NCI-H524 (cell line): Measurements from ENCODE around the gene JAG2.
"Not testable (repeated sequence)": the region's sequence is repeated elsewhere in the genome, so short reads cannot be mapped to it uniquely, and the experiment has no call there.

Source experiments
- DNase-seq, 2 experiments: peaks; one replicate each; lab custom pipeline; 2025; lab: John Stamatoyannopoulos, UW

The JAG2 gene

DNA sequence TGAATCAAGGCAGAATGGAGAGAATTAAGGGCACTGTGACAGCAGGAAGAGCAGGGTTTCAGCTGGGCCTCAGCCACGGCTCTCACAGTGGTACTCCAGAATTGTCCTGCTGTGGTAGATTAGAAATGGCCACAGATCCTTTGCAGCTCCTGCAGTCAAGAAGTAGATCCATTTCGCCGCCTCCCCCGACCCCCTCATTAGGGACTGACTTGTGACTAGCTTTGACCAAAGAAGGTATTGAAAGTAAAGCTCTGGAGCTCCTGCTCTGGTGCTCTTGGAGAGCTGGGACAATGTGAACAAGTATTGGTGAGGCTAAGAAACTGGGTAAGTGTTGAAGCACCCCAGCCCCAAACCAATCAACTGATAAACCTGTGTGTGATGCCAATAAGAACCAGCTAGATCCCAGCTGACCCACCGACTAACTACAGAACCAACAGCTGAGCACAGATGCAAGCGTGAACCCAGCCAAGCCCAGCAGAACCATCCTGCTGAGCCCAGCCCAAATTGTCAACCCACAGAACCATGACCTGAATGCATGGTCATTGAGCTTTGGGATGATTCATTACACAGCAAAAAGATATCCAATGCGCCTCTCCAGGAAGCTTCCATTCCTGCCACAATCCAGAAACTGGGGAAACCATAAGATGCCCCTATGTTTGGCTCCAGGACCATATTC lies 50.7 kb downstream of the JAG2 start:
- DNase-seq: no peak

DNA sequence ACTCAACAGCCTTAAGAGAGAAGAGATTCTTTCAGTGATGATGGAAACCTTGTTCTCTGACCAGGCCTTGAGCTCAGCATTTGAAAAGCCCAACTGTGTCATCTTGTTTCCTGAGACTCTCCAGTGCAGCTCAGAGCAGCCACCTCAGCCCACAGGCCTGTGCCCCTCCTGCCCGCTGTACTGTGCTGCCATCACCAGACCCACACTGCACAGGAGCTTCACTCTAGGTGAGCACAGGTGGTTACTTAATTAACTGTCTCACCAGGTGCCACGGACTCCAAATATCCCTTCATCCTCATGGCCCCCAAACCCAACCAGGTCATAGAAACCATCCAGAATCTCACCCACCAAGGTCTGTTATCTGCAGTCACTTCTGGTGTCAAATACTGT lies 51.3 kb downstream of the JAG2 start:
- no peak for DNase-seq

DNA sequence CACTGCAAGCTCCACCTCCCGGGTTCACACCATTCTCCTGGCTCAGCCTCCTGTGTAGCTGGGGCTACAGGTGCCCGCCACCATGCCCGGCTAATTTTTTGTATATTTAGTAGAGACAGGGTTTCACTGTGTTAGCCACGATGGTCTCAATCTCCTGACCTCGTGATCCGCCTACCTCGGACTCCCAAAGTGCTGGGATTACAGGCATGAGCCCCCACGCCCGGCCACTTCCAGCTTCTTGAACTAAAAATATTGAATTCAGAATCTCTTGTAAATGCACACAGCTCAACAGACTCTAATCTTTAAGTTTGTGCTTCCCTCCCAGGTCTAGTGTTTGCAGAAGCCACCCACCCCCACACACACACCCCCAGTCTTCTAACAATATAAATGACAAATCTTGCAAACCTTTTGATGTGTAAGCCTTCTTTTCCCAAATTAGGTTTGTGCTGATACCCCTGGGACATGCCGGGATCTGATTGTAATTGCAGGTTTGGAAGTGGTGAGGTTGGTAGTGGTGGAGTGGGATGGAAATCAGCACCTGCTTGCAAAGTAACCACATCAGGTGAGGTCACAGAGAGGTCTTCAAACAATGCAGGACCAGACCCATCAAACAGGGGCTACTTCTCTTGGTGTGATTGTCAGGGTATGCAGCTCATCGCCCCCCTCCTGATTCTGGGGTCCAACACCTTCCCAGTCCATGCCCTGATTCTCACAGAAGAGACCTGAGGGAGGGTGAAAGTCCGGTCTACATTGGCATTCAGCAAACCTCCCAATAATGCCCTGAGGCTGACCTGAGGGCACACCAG lies 51.9 kb downstream of the JAG2 start:
- DNase-seq: no peak

DNA sequence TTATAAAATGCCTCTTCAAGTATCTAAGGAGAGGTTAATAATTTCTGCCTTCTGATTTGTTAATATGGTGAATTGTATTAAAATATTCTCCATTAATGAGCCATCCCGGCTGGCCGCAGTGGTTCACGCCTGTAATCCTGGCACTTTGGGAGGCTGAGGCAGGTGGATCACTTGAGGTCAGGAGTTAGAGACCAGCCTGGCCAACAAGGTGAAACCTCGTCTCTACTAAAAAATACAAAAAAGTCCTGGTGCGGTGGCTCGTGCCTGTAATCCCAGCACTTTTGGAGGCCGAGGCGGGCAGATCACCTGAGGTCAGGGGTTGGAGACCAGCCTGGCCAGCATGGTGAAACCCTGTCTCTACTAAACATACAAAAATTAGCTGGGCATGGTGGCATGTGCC lies 59.3 kb downstream of the JAG2 start:
- DNase-seq: not testable (repeated sequence)

DNA sequence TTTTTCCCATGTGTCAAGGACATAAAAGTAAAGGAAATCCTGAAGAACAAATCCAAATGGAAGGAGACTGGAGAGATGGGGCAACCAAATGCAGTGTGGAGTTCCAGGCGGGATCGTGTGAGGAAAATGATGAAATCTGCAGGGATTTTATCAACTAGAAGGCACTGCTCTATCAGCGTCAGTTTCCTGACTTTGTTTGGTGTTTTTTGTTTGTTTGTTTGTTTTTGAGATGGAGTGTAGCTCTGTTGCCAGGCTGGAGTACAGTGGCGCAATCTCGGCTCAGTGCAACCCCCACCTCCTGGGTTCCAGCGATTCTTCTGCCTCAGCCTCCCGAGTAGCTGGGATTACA lies 60.1 kb downstream of the JAG2 start:
- no peak for DNase-seq

DNA sequence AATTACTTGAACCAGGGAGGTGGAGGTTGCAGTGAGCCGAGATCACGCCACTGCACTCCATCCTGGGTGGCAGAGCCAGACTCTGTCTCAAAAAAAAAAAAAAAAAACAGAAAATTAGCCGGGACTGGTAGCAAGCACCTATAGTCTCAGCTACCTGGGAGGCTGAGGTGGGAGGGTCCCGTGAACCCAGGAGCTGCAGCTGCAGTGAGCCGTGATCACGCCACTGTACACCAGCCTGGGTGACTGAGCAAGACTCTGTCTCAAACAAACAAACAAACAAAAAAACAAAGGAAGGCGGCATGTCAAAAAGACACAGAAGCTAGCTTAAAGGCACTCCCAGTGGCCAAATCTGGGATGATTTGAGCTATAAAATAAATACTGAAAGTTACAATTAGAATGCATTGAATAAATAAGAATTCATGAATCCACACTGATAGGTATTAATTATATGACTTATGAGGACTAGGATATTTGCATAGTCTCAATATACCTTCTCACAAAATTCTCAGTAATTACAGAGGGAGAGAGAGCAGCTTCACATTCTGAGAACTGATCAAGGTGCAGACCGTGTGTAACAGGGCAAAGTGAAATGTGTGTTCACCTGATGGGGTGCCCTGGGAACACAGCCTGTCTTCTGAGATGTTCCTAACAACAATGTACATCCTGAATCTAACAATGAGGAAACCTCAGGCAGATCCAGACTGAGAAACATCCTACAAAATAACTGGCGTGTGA lies 60.6 kb downstream of the JAG2 start:
- no peak for DNase-seq

DNA sequence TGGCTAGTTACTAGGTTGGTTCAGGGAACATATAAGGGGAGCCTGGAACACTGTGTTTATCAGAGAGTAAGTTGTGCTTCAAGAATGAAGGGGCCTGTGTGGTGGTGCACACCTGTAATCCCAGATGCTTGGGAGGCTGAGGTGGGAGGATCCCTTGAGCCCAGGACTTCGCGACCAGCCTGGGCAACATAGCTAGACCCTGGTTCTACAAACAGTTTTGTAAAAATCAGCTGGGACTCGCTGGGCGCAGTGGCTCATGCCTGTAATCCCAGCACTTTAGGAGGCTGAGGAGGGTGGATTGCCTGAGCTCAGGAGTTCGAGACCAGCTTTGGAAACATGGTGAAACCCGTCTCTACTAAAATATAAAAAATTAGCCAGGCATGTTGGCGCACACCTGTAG lies 61.2 kb downstream of the JAG2 start:
- DNase-seq: no peak

DNA sequence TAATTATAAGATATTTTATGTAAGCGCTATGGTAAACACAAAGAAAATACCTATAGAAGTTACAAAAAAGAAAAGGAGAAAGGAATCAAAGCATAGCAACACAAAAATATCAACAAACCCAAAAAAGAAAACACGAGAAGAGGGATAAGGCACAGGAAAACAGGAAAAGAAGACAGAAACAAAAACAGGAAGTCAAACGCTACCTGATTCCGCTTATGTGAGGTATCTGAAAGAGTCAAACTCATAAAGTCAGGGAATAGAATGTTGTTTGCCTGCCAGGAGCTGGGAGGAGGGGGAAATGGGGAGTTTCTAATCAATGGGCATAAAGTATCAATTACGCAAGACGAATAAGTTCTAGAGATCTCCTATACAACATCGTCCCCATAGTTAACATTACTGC lies 63.4 kb downstream of the JAG2 start:
- no peak for DNase-seq

DNA sequence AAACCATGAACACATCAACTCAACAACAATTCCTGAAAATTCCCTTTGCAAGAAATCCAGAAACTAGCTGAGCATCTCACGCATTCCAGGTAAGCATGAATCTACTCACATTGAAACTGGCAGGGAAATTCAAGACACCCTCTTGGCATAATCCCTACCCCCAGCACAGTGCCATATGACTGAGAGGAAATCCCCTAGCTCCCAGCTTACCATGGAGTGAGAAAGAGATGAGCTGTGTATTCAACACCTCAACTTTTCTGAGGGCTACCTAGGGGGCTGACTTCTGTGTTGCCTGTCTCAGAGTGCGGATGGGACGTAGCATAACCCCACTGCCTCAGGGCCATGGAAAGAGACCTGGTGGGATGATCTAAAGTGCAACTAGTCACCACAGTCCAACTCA lies 65.7 kb downstream of the JAG2 start:
- DNase-seq: no peak

DNA sequence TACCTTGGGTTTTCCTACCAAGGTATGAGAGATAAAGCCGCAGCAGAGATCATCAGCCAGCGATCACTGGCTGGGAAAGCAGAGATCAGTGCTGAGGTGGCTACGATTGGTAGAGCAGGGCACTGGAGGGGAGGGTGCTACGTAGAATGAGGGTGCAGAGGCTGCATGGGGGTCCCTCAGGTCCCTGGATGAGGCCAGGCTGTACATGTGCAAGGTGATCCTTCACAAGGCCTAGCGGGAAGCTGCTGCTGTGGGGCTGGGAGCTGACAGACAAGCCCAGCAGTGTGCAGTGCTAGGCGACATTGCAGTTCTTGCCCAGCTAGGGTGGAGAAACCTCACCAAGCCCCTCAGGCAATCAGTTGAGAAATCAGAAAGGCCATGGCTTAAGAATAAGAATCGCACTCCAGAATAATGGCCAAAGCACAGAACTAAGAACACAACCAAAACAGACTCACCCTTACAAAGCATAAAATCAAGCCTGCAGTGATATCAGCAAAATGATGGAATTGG lies 66.2 kb downstream of the JAG2 start:
- no peak for DNase-seq

DNA sequence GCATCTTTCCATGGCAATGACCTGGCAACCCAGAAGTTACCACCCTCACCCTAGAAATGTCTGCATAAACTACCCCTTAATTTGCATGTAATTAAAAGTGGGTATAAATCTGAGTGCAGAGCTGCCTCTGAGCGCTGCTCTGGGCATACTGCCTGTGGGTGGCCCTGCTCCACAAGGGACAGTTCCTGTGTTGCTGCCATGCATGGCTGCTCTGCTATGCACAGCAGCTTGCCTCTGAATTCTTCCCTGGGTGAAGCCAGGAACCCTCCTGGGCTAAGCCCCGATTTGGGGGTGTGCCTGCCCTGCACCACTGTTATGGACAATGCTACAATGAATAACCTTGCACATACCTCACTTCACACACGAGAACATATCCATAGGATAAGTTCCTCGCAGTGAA lies 67.7 kb downstream of the JAG2 start:
- DNase-seq: no peak

DNA sequence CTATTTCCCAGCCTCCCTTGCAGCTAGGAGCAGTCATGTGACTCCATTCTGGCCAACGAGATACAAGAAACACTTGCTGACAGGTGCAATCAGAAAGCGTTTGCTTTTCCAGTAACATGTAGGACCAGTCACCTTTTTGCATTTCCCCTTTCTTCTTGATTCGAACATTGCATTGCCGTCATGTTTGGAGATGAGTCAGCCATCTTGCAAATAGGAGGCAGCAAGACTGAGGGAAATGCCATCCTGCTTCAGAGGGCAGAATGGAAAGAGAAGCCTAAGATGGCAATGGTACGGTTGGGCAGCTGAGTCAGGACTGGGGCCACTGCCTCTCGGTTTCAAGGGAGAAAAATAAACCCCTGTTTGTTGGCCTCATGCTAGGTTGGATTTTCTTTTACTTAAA lies 68.8 kb downstream of the JAG2 start:
- no peak for DNase-seq

DNA sequence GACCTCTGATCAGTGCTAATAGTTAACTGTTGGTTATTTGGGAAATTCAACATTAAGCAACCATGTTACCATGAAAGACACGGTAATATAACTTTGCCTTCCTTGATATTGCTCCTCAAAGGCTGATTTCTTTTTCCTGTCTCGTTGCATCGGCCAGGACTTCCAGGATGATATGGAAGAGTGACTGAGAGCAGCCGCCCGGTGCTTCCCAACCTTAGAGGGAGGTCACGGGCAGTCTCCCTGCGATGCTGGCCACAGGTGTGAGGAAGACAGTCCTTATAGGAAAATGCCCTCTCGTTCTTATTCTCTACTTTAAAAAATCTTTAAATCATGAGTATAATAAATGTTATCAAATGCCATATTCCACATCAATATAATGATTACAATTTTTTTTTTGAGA lies 70.3 kb downstream of the JAG2 start:
- DNase-seq: no peak

DNA sequence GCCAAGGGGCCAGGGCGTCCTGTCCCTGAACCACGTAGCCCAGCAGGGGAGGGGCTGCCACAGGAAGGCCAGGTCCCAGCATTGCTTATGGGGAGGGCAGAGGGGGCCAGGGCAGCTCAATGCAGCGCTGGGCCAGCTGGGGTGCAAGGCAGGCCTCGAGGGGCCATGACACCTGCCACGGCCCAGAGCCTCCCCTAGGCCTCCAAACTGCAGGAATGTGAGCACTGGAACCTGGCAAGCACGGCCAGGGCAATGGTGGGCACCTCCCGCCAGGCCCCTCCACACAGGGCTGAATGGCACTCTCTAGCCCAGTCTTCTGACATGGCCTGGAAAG lies 70.8 kb downstream of the JAG2 start:
- DNase-seq: no peak

DNA sequence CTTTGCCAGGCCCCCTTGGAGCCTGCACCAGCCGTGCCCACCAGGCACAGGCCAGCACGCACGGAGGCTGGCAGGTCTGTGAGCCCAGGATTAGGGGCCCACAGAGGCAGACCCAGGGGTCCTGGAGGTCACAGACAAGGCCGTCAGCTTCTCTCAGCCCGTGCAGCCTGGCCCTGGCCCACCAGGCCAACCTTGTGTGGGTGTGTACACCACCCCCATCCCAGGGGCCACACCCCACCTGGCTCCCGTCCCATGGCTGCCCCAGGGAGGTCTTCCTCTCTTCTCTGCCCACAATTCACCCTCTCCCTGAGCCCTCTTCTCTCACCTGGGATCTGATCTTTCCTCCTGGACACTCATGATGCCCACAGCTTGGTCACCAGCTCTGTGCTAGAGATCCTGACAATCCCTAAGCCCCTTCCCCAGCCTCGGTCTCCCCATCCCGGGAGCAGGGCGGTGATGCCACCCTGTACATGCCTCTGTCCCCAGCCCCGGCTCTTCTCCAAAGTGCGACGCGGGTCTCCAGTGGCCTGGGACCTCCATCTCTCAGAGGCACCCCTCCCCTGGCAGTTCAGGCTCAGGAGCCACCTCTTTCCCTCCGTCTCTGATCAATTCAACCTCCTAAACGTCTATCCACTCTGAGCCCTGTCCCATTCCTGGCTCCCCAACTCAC lies 72.2 kb downstream of the JAG2 start:
- DNase-seq: no peak

DNA sequence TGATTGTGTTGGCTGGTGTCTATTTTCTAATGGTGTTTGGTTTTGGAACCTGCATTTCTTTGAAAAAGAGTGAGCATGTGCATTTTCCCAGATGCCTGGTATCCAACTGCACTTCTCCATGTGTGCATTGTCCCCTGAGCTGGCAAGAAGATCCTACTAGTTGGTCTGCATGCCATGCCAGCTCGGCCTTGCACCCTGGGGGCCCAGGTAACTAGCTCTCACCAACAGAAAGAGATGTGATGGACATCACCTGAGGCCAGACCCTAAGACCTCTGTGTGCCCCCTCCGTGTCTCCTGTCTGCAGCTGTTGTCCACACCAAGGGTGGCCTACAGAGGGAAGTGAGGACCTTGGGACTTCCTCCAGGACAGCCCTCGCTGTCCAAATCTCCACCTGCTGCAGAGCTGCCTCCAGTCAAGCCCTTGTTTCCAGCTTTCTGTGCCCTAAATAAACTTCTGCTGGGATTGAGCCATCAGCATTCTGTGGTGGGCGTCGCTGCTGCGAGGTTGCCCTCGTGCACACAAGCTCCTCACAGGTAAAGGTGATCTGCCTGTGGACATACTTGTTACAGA lies 73.3 kb downstream of the JAG2 start:
- no peak for DNase-seq

DNA sequence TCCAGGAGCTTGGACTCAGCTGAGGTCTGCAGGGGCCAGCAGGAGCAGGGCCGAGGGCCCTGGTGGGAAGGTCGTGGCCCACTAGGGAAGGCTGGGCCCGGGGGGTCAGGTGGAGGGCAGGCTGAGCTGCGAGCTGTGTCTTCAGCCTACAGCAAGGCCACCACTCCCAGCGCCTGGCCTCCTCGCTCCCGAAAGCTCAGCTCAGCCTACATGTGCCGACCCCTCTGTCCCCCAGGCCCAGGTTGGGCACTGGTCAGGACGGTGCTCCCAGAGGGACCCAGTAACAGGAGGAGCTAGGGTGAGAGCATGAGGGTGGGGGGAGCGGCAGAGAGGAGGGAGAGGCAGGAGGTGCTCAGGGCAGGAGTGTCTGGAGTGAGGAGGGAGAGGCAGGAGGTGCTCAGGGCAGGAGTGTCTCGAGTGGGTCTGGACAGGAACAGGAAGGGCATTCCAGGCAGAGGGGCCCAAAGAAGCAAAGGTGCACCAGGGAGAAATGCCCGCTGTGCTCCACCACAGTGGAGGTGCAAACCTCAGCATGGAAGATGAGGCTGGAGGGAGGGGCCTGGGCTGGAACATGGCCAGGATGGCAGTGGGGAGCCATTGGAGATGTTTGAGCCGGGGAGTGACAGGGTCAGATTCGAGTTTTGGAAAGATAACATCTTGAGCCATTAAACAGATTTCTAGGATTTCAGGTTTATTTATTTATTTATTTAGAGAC lies 74.2 kb downstream of the JAG2 start:
- DNase-seq: no peak

DNA sequence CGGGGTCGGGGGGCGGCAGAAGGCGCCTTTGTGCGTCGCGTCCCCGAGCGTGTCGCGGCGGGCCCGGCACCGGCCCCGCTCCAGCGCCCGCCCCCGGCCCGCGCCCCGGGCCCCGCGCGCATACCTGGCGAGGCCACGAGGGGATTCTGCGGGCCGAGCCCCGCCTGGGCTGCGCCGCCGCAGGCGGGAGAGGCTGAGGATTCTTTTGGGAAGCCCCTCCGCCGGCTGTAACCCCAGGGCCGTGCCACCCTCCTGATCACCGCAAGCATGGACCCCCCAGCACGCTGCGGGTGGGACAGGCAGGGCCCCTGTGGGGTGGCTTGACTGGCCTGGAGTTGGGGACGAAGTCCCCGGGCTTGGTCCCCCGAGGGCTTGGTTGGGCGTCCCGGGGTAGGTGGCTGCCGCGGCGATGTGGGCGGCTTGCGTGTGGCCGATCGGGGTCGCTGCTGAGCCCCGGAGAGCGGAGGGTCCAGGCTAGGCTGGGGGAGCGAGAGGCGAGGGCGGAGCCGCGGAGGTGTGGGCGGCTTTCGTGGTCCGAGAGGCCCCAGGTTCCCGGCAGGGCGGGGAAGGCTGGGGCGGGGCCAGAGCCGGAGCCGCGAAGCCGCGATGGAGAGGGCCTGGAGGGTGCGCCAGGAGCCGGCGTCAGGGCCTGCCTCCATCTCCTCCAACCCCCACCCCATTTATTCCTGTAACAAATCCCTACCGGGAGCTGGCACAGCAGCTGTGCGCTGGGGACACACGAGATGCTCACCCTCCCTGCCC lies 75.0 kb downstream of the JAG2 start:
- DNase-seq: peak; percentile 71 to 90

DNA sequence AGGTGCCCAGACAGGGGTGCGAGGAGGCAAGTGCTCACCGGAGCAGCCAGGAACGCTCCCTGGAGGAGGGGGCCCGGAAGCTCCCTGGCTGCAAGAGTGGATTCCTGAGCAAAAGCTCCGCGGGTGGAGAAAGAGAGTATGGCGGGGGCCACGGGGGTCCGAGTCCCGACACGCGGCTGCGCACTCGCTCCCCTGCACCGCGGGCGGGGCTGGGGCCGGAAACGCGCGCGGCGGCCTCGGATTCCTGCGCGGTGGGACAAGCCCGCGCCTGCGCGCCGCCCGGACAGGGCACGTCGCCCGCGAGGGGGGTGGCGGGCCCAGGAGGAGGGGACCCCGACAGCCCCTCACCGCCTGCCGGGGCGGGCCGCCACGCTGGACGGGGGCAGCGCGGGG lies 75.5 kb downstream of the JAG2 start:
- peak; percentile 41 to 77 for DNase-seq

DNA sequence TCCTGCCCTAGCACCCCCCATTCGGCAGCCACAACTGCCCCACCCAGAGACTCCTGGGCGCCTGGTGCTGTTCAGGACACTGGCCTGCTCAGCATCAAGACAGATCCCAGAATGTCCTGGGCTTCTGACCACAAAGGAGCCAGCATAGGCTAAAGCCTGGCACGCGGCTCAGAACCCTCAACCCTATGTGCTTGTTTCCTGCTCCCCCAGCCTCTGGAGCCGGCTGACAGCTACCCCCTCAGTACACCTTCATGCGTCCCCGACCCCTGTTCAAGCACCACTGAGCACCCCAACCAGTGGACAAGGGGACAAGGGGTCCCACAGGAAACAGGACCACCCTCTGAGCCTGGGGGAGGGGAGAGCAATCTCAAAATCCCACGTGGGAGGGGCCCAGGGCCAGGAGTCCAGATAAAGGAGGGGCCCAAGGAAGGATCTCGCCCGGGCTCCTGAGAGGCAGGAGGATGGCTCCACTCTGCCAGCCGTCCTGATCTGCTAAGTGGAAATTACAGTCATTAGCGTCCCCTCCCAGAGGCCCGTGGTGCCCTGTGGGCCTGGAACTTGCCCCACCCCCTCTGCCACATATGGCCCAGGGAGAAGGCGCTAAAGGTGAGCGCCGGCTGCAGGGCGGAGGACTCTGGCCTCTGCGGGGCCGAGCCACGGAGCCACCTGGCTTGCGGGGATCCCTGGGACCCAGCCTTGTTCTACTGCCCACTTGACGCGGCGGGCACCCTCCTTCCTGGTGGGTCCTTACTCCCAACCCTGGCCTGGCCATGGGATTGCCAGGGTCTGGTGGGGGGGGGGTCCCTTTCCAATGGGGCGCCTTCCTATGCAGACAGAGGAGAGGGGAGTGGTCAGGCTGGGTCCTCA lies 76.2 kb downstream of the JAG2 start:
- DNase-seq: peak; percentile 73 to 84
